ENCODE measurements around the gene ADM. TPM values are rescaled to one million over a fixed set of nuclear protein-coding genes. Genes with fewer than 3 reads are reported as not detected.

ADM gene
- total RNA-seq, 1 experiment from 2014 or later = 87.2 TPM

DNA sequence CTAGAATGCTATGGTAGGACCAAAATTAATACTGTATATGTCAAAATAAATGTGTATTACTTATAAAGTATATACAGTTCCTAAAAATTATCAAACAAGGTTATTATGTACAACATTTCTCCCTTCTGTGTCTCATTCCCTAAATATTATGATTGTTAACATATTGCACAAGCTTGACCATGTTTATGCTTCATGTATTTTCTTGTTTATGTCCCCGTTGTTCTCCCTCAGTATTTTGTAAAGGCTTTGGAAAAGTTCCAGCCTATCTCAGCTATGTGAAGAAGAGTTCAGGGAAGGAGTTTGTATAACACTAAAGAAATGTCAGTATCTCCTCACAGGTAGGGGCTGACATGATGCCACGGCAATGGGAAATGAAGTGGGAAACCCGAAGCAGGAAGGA, 19.6 kb downstream of the ADM start (continued):
- TF ChIP-seq YY1 (IDR thresholded peaks at IDR 0.05; ENCODE audit: extremely low read depth, insufficient replicate concordance, low read depth, low read length) (no peak), FOSL1 (IDR thresholded peaks at IDR 0.05; ENCODE audit: low read depth) (no peak), POLR2A (IDR thresholded peaks at IDR 0.05; ENCODE audit: borderline replicate concordance, extremely low read depth, insufficient read depth, insufficient read length) (no peak), SRF (IDR thresholded peaks at IDR 0.05; ENCODE audit: low read depth) (no peak)
- TF ChIP-seq, protein P1, sequence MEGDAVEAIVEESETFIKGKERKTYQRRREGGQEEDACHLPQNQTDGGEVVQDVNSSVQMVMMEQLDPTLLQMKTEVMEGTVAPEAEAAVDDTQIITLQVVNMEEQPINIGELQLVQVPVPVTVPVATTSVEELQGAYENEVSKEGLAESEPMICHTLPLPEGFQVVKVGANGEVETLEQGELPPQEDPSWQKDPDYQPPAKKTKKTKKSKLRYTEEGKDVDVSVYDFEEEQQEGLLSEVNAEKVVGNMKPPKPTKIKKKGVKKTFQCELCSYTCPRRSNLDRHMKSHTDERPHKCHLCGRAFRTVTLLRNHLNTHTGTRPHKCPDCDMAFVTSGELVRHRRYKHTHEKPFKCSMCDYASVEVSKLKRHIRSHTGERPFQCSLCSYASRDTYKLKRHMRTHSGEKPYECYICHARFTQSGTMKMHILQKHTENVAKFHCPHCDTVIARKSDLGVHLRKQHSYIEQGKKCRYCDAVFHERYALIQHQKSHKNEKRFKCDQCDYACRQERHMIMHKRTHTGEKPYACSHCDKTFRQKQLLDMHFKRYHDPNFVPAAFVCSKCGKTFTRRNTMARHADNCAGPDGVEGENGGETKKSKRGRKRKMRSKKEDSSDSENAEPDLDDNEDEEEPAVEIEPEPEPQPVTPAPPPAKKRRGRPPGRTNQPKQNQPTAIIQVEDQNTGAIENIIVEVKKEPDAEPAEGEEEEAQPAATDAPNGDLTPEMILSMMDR (IDR thresholded peaks at IDR 0.05 in 2 of 3, conservative IDR thresholded peaks at IDR 0.05 in 1 of 3; ENCODE audit: borderline replicate concordance in 1 of 3, insufficient read depth in 1 of 3, low read depth in 2 of 3, low read length in 2 of 3) = no peak
- TF ChIP-seq, protein P2, sequence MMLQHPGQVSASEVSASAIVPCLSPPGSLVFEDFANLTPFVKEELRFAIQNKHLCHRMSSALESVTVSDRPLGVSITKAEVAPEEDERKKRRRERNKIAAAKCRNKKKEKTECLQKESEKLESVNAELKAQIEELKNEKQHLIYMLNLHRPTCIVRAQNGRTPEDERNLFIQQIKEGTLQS (IDR thresholded peaks at IDR 0.05) = no peak

DNA sequence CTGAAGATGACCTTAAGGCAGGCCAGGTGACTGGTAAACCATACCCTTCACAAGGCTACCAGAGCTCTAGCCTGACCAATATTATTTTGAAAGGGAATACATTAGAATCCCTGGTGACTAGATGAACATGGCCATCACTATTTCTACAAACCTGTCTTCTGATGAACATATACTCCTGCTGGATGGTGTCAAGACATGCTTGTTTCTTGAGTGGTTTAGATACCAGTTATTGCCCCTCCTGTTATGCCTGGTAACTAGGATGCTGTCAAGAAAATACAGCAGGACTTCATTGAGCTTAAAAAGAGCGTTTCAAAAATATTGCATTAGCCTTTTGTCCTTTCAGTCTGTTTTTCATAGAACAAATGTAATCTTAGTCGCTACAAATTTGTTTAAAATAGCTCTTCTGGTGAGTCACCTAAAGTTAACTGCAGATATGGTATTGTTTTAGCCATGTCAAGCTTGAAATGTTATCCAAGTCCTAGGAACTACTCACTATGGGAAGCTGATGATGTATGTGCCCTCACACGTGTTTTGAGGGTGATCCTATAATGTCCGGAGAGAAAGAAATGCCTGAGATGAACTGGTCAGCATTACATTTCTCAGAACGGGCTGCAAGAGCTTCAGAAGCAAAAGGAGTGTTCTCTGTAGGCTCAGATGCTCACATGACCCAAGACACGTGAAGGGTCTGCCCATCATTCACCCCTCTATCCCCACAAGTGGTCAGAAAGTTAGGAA, 20.6 kb downstream of the ADM start:
- Histone ChIP-seq H3K36me3 (ENCODE audit: control insufficient read depth in 1 of 2, insufficient read depth in 2 of 2, low read length in 2 of 2) (no peaks in the 10 kb centered on the region), H3K4me1 (ENCODE audit: control insufficient read depth in 1 of 2, insufficient read depth in 2 of 2, low read length in 2 of 2) (peaks cover 14 to 37% of the 10 kb centered on the region in 2 experiments; a peak in 3 of 4 replicates), H3K79me2 (ENCODE audit: insufficient read depth, low read length) (no peaks in the 10 kb centered on the region), H3K27ac (ENCODE audit: low read depth, low read length) (no peak overlapping the region), H4K20me1 (ENCODE audit: insufficient read depth) (no peaks in the 10 kb centered on the region), H3K4me2 (ENCODE audit: low read length) (no peak overlapping the region), H3K27me3 (ENCODE audit: insufficient read depth, low read length) (no peaks in the 10 kb centered on the region), H3K4me3 (replicated peaks in 1 of 2; ENCODE audit: low read depth in 1 of 2, low read length in 2 of 2) (no peak overlapping the region), H3K9me3 (ENCODE audit: control insufficient read depth in 1 of 2, insufficient read depth in 1 of 2, low read depth in 1 of 2, low read length in 2 of 2) (no peaks in the 10 kb centered on the region), H3K9me2 (ENCODE audit: insufficient read depth) (no peaks in the 10 kb centered on the region), H3K9ac (ENCODE audit: low read length) (no peak overlapping the region), H2AFZ (ENCODE audit: low read depth, low read length, poor library complexity, severe bottlenecking) (no peak overlapping the region)
- CTCF ChIA-PET = interaction anchor here (1.2 to 2.6 kb wide), 4 partner anchors 11 to 566 kb away, joined by 3 to 21 read pairs (median 6); no protein-coding TSS in a partner anchor
- intact Hi-C loops (cut with micrococcal nuclease) = no loop called here
- POLR2A ChIA-PET = no interaction called here
- DNase-seq (ENCODE audit: low read depth, low spot score) (no peak), ATAC-seq (no peak)
- BruUV-seq (replicated peaks) = no TSS peak
- RAD21 ChIA-PET (ENCODE audit: low non-redundant PET in 1 of 2, low total read pairs in 2 of 2, uncharacterized antibody in 2 of 2, unreplicated experiment in 2 of 2) = no interaction called here
- TF ChIP-seq, protein P2 (IDR thresholded peaks at IDR 0.05) = no peak
- TF ChIP-seq YY1 (IDR thresholded peaks at IDR 0.05; ENCODE audit: extremely low read depth, insufficient replicate concordance, low read depth, low read length) (no peak), EGR1 (IDR thresholded peaks at IDR 0.05; ENCODE audit: low read depth) (no peak), TCF7L2 (IDR thresholded peaks at IDR 0.05; ENCODE audit: borderline replicate concordance, extremely low read depth, insufficient read depth, insufficient read length) (no peak), EZH2 (IDR thresholded peaks at IDR 0.05) (no peak), CEBPB (IDR thresholded peaks at IDR 0.05; ENCODE audit: low read depth) (no peak), POLR2AphosphoS5 (IDR thresholded peaks at IDR 0.05; ENCODE audit: low read depth, low read length) (no peak), ZFX (IDR thresholded peaks at IDR 0.05) (no peak), EZH2phosphoT487 (IDR thresholded peaks at IDR 0.05; ENCODE audit: borderline replicate concordance) (no peak), ZNF274 (IDR thresholded peaks at IDR 0.05; ENCODE audit: low read depth, low read length) (no peak), POLR2A (IDR thresholded peaks at IDR 0.05; ENCODE audit: borderline replicate concordance, extremely low read depth, insufficient read depth, insufficient read length) (no peak), SRF (IDR thresholded peaks at IDR 0.05; ENCODE audit: low read depth) (no peak), ELF1 (IDR thresholded peaks at IDR 0.05; ENCODE audit: borderline replicate concordance, low read depth) (no peak)
- TF ChIP-seq, protein P3, sequence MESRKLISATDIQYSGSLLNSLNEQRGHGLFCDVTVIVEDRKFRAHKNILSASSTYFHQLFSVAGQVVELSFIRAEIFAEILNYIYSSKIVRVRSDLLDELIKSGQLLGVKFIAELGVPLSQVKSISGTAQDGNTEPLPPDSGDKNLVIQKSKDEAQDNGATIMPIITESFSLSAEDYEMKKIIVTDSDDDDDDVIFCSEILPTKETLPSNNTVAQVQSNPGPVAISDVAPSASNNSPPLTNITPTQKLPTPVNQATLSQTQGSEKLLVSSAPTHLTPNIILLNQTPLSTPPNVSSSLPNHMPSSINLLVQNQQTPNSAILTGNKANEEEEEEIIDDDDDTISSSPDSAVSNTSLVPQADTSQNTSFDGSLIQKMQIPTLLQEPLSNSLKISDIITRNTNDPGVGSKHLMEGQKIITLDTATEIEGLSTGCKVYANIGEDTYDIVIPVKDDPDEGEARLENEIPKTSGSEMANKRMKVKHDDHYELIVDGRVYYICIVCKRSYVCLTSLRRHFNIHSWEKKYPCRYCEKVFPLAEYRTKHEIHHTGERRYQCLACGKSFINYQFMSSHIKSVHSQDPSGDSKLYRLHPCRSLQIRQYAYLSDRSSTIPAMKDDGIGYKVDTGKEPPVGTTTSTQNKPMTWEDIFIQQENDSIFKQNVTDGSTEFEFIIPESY (IDR thresholded peaks at IDR 0.05; ENCODE audit: extremely low read depth, insufficient replicate concordance, low read length) = no peak
